OCI-LY1 (cell line): ENCODE results near the gene HECTD1.

Experiments used
- H2AFZ ChIP-seq: fragments of 200-600 bp; sonication (generic), shearing (Covaris generic); 2 replicates; pipeline ENCODE4 v1.6.0; 2014; ENCODE audit warnings: antibody characterized with exemption, mild to moderate bottlenecking, low read length
- H3F3A ChIP-seq: fragments of 200-600 bp; sonication (generic), shearing (Covaris generic); 2 replicates; pipeline ENCODE4 v1.6.0; 2014; ENCODE audit warnings: mild to moderate bottlenecking, antibody characterized with exemption, low read length, moderate library complexity; ENCODE audit not compliant: insufficient read depth
- H3K27ac ChIP-seq: fragments of 200-600 bp; sonication (generic); 2 replicates; pipeline ENCODE4 v1.5.1; 2014; ENCODE audit warnings: low read length, mixed run types, mild to moderate bottlenecking, low read depth; ENCODE audit not compliant: poor library complexity, severe bottlenecking
- H3K27me3 ChIP-seq: fragments of 200-600 bp; sonication (generic); 2 replicates; pipeline ENCODE4 v1.6.0; 2014; ENCODE audit warnings: antibody characterized with exemption, mild to moderate bottlenecking, low read length, moderate library complexity; ENCODE audit not compliant: insufficient read depth
- H3K36me3 ChIP-seq: fragments of 200-600 bp; sonication (generic); 2 replicates; pipeline ENCODE4 v1.6.1; 2014; ENCODE audit warnings: mild to moderate bottlenecking, antibody characterized with exemption, low read length, moderate library complexity, mixed read lengths; ENCODE audit not compliant: insufficient read depth
- H3K4me1 ChIP-seq: fragments of 200-600 bp; sonication (generic); 2 replicates; pipeline ENCODE4 v1.5.1; 2014; ENCODE audit warnings: mild to moderate bottlenecking, low read length, moderate library complexity; ENCODE audit not compliant: insufficient read depth, severe bottlenecking
- H3K4me2 ChIP-seq: fragments of 200-600 bp; sonication (generic), shearing (Covaris generic); 2 replicates; pipeline ENCODE4 v1.6.1; 2014; ENCODE audit warnings: low read length
- H3K4me3 ChIP-seq: fragments of 200-600 bp; sonication (generic); 2 replicates; pipeline ENCODE4 v1.5.1; 2014; ENCODE audit warnings: low read length, low read depth, mild to moderate bottlenecking, mixed read lengths; ENCODE audit not compliant: poor library complexity, severe bottlenecking
- H3K79me2 ChIP-seq: fragments of 200-600 bp; shearing (Covaris generic); 2 replicates; pipeline ENCODE4 v1.6.1; 2016; ENCODE audit warnings: mixed run types, low read length, mixed read lengths; ENCODE audit not compliant: insufficient read depth
- H3K9ac ChIP-seq: fragments of 200-600 bp; sonication (generic), shearing (Covaris generic); 2 replicates; pipeline ENCODE4 v1.6.1; 2014; ENCODE audit warnings: mild to moderate bottlenecking, low read length, mixed read lengths
- H3K9me2 ChIP-seq: fragments of 200-600 bp; sonication (generic), shearing (Covaris generic); 2 replicates; pipeline ENCODE4 v1.6.1; 2014; ENCODE audit warnings: low read depth, mild to moderate bottlenecking, low read length, mixed read lengths
- H3K9me3 ChIP-seq: fragments of 200-600 bp; shearing (Covaris generic); 2 replicates; pipeline ENCODE4 v1.6.1; 2014; ENCODE audit warnings: low read length, mixed read lengths
- H4K20me1 ChIP-seq: fragments of 200-600 bp; sonication (generic), shearing (Covaris generic); 2 replicates; pipeline ENCODE4 v1.6.0; 2016; ENCODE audit warnings: mild to moderate bottlenecking, low read length; ENCODE audit not compliant: insufficient read depth
- CTCF ChIP-seq: fragments of 200-600 bp; sonication (generic), shearing (Covaris generic); IDR thresholded peaks from 2 replicates; pipeline ENCODE4 v1.5.1; 2017; ENCODE audit warnings: mild to moderate bottlenecking, antibody characterized with exemption, low read length, moderate library complexity, mixed read lengths
- EZH2 ChIP-seq: fragments of 200-600 bp; sonication (generic), shearing (Covaris generic); IDR thresholded peaks from 2 replicates; pipeline ENCODE4 v1.8.0; 2017; ENCODE audit warnings: borderline replicate concordance, mixed run types, mild to moderate bottlenecking, antibody characterized with exemption, low read length, moderate library complexity, mixed read lengths

The HECTD1 gene

GRCh38 chr14:31162910-31163649 lies 44.5 kb downstream of the HECTD1 start:
- no peaks in the 10 kb centered on the region for H3K9me3 ChIP-seq
- no peak overlapping the region for H2AFZ ChIP-seq
- H3K27ac ChIP-seq = no peak overlapping the region
- H3K36me3 ChIP-seq = peaks cover 66% of the 10 kb centered on the region
- no peak overlapping the region for H3K9ac ChIP-seq
- H3K27me3 ChIP-seq = no peaks in the 10 kb centered on the region
- H3K4me1 ChIP-seq = no peaks in the 10 kb centered on the region
- no peaks in the 10 kb centered on the region for H4K20me1 ChIP-seq
- TF ChIP-seq CTCF (no peak), EZH2 (no peak)
- no peak overlapping the region for H3K4me2 ChIP-seq
- no peak overlapping the region for H3K4me3 ChIP-seq
- no peaks in the 10 kb centered on the region for H3K9me2 ChIP-seq
- no peaks in the 10 kb centered on the region for H3F3A ChIP-seq
- H3K79me2 ChIP-seq = no peaks in the 10 kb centered on the region

DNA sequence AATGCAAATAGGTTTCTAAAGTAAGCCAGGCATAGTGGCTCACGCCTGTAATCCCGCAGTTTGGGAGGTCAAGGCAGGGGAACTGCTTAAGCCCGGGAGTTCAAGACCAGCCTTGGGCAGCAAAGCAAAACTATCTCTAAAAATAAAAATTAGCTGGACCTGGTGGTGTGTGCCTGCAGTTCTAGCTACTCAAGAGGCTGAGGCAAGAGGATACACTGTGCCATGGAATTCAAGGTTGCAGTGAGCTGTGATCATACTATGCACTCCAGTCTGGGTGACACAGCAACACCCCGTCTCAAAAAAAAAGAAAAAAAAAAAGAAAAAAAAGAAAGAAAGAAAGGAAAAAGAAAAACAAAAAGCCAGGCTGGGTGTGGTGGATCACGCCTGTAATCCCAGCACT lies 46.3 kb downstream of the HECTD1 start:
- no peak overlapping the region for H2AFZ ChIP-seq
- TF ChIP-seq EZH2 (no peak), CTCF (no peak)
- H3F3A ChIP-seq = no peaks in the 10 kb centered on the region
- H3K4me1 ChIP-seq = no peaks in the 10 kb centered on the region
- no peaks in the 10 kb centered on the region for H4K20me1 ChIP-seq
- H3K9me2 ChIP-seq = no peaks in the 10 kb centered on the region
- no peak overlapping the region for H3K4me3 ChIP-seq
- no peaks in the 10 kb centered on the region for H3K27me3 ChIP-seq
- H3K4me2 ChIP-seq = no peak overlapping the region
- no peak overlapping the region for H3K27ac ChIP-seq
- H3K9ac ChIP-seq = no peak overlapping the region
- no peaks in the 10 kb centered on the region for H3K79me2 ChIP-seq
- no peaks in the 10 kb centered on the region for H3K9me3 ChIP-seq
- H3K36me3 ChIP-seq = peaks cover 64% of the 10 kb centered on the region

GRCh38 chr14:31159682-31160296 lies 47.8 kb downstream of the HECTD1 start:
- H3K4me3 ChIP-seq = no peak overlapping the region
- H3K9me2 ChIP-seq = no peaks in the 10 kb centered on the region
- TF ChIP-seq EZH2 = no peak
- TF ChIP-seq CTCF = no peak
- no peak overlapping the region for H2AFZ ChIP-seq
- H3K9me3 ChIP-seq = no peaks in the 10 kb centered on the region
- no peaks in the 10 kb centered on the region for H3K79me2 ChIP-seq
- H3K36me3 ChIP-seq = peaks cover 63% of the 10 kb centered on the region
- H4K20me1 ChIP-seq = no peaks in the 10 kb centered on the region
- no peak overlapping the region for H3K9ac ChIP-seq
- H3K27ac ChIP-seq = no peak overlapping the region
- H3K27me3 ChIP-seq = no peaks in the 10 kb centered on the region
- H3K4me2 ChIP-seq = no peak overlapping the region
- no peaks in the 10 kb centered on the region for H3F3A ChIP-seq
- no peaks in the 10 kb centered on the region for H3K4me1 ChIP-seq
